Activated CD8-positive, alpha-beta memory T cell treated with anti-CD3 and anti-CD28 coated beads for 1 hour (primary cell): Measurements from ENCODE around the gene DPEP1.
"Not testable (repeated sequence)": the region's sequence is repeated elsewhere in the genome, so short reads cannot be mapped to it uniquely, and the experiment has no call there.

Source experiments
- DNase-seq, 2 donors: peaks; one replicate each; pipeline ENCODE4 v3.0.0-alpha.2; 2020; ENCODE audit warnings: low read depth in 1 of 2; ENCODE audit errors: extremely low read depth in 1 of 2

The DPEP1 gene

GRCh38 chr16:89577055-89577759 lies 36.2 kb upstream of the DPEP1 start:
- no peak for DNase-seq

- DNase-seq = no peak
These were observed 34.1 kb upstream of the DPEP1 start for GRCh38 chr16:89579351-89579750.

GRCh38 chr16:89581045-89581695 lies 32.3 kb upstream of the DPEP1 start:
- DNase-seq = no peak

- DNase-seq = no peak
These were observed 31.4 kb upstream of the DPEP1 start for GRCh38 chr16:89581861-89582563.

GRCh38 chr16:89582614-89583196 lies 30.7 kb upstream of the DPEP1 start:
- DNase-seq = no peak

- DNase-seq = no peak
These were observed 30.1 kb upstream of the DPEP1 start for GRCh38 chr16:89583197-89583894.

GRCh38 chr16:89583895-89584644 lies 29.4 kb upstream of the DPEP1 start:
- DNase-seq = no peak

- no peak for DNase-seq
These were observed 28.5 kb upstream of the DPEP1 start for GRCh38 chr16:89584768-89585549.

- DNase-seq = no peak
These were observed 27.2 kb upstream of the DPEP1 start for GRCh38 chr16:89586218-89586617.

- no peak for DNase-seq
These were observed 26.6 kb upstream of the DPEP1 start for GRCh38 chr16:89586853-89587252.

GRCh38 chr16:89587676-89588075 lies 25.8 kb upstream of the DPEP1 start:
- DNase-seq = not testable (repeated sequence)

- no peak for DNase-seq
These were observed 24.9 kb upstream of the DPEP1 start for GRCh38 chr16:89588413-89589109.

- DNase-seq = no peak
These were observed 24.1 kb upstream of the DPEP1 start for GRCh38 chr16:89589241-89589926.

GRCh38 chr16:89593841-89594240 lies 19.6 kb upstream of the DPEP1 start:
- peak in 1 of 2 donors; percentile 17 for DNase-seq

GRCh38 chr16:89595330-89596060 lies 17.9 kb upstream of the DPEP1 start:
- no peak for DNase-seq

- DNase-seq = no peak
These were observed 17.3 kb upstream of the DPEP1 start for GRCh38 chr16:89596061-89596689.

GRCh38 chr16:89596957-89597649 lies 16.3 kb upstream of the DPEP1 start:
- DNase-seq = no peak
